Activated gamma-delta T cell treated with anti-CD3 and anti-CD28 coated beads, Interleukin-2, amount 50 U/mL, for 16 hours (primary cell): ENCODE measurements around the gene KANSL3.

Experiments
- DNase-seq: peaks from one replicate; pipeline ENCODE4 v3.0.0-alpha.2; 2020; ENCODE audit warnings: low read depth

Gene KANSL3

DNA sequence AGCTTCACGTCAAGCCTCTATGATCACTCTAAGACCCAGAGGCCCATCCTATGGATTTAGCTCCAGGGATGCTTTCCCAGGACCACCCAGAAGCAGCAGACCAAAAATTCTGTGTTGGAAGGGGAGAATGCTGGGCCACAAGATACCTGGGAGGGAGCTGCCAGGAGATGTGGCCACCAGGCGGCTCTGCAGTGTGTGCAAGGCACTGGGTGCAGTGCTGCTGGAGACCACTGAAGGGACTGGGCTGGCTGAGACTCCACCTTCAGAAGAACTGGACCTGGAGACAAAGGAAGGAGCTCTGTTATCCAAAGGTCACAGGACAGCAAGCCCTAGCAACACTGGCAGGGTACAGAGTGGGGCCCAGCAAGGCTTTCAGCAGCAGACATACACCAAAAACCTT is 34.0 kb downstream of the KANSL3 start:
- no peak for DNase-seq

DNA sequence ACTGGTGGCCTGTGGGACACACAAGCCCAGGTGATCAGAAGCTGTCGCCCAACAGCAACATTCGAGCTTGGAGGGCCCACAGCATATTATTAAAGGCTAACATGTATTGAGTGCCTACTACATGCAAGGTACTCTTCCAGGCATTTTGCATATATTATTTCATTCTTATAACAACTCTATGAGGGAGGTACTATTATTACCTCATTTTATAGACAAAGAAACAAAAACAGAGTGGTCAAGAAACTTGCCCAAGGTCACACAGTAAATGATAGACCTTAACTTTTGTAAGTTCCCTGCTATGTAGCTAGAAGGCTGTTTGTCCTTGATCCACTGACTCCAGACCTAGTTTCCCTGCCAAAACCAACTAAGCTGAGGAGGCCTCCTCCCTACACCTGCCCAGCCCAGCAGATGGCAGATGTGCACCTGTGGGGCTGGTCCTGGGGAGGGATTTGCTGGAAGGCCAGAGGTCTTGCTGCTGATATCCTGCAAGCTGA is 35.7 kb downstream of the KANSL3 start:
- DNase-seq = no peak

DNA sequence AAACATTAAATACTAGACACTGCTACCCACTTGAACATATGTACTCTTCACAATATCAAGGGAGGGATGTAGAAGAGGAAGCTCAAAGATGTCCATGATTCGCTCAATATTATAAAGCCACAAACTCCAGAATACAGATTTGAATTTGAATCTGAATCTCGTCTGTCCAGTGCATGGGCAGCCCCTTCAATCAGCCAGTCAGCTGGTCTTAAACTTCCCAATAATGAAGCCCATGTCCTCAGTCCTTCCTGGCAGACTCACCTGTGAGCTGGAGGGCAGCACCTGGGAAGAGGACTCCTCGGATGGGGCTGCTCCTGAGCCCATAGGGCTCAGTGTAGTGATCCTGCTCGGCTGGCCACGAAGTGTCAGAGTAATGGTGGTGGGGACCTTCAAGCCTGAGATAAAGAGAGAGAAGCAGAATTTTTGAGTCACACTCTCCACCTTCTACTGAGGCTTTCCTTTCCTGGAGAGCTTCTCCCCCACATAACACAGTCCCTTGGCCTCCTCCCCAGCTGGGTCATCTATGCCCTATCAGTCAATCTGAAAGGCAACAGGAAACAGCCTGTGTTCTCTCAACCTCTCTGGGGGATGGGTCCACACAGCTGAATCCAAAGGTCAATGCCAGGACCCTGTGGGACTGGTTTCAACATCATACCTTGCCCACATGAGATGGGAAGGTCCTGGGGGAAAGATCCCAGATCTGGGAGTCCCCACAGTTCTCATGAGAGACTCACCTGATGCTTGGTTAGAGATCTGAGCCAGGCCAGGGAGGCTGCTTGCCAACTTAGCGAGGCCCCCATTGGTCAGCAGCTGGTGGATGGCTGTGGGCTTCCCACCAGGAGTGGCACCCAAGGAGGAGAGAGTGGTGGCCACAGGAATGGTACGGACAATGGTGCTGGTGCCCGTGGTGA is 36.5 kb downstream of the KANSL3 start:
- no peak for DNase-seq

DNA sequence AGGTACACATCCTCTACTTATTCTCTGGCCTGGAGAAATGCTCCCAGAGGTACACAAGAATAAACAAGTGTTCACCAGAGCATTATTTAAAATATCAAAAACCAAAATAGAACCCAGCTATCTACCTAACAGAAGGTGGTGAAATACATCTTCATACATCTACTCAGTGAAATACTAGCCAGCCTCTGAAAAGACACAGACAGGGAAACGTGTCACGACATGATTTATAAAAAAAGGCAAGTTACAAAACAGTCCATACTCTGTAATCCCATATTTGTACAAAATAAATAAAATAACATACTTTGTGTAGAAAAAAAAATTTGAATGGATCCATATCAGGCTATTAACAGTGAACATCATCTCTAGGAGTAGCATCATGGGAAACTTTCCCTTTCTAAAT is 38.2 kb downstream of the KANSL3 start:
- no peak for DNase-seq

DNA sequence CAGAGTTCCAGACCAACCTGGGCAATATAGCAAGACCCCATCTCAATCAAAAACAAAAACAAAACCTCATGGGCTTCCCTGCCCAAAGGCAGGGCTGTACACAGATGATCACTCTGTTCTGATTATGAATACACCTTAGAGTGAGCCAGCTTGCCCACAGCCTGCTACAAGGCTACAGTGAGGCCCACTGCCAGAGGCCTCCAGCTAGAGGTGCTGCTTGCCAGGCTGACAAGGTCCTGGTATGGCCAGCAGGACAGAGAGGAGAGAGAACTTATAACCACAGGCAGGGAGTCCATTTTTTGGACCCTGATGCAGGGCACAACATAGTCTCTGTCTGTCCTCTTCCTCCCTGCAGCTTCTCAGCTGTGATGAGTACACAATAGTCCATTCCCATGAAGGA is 41.5 kb downstream of the KANSL3 start:
- DNase-seq = no peak

DNA sequence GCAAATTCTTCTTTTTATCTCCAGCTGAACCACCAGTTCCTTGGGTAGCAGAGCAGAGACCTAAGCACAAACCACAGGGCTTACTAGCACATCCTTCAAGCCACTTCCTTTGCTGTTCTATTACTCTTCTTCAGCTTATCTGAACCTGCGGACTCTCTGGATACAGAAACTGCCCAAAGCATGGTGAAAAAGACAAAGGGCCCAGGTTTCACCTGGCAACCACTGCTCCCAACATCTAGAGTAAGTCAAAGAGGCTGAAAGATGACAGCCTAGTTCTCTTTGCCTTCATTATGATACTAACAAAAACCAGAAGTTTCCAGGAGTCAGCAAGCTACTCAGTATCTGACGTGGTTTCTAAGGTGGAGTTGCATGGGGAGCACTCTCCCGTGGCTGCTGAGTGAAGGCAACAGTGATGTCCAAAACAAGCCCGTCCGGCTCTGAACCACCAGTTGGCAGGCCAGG is 43.4 kb downstream of the KANSL3 start:
- DNase-seq = no peak

DNA sequence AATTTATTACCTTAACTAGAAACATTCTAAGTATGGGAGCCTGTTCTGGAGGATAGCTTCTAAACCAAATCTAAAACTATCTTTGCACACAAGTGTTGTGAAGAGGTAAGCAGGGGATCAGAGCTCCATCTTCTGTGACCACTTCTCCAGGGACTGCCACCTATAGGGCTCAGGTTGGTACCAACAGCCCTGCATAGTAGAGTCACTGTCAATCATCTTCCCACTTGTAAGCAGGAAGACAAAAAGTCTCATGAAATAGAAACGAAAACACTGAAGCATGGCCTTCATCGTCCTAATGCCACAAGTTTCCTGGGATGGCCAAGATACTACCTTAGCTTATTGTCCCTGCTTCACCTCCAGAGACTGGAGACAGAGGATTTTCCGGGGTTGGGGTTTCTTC is 43.8 kb downstream of the KANSL3 start:
- DNase-seq = no peak

DNA sequence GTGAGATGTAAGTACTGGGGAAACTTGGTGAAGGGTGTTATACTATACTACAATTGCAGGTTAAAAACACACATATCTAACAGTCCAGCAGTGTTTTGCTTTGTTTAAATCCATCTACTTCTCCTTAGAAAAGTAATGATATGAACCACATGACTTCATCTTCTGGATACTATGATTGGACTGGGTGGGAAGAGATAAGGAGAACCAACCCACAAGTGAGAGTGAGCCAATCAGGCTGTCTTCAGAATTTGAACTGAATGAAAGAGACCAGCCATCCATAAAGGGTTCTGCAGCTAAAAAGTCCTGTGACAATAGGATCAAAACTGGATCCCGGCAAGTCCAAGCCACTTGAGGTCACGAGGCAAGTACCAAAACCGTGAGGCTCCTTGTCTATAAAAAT is 46.6 kb downstream of the KANSL3 start:
- no peak for DNase-seq

DNA sequence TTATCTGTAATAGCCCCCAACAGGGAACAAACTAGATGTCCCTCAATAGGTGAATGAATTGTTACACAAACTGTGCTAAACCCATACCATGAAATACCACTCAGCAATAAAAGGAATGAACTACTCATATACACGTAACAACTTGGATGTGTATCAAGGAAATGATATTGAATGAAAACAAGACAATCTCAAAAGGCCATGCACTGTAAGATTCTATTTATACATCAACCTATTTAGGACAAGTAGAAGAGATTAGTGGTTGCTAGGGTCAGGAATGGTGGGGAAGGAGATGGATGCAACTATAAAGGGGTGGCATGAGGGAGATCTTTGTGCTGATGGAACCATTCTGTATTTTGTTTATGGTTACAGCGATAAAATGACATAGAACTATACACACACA is 47.1 kb downstream of the KANSL3 start:
- DNase-seq = no peak

DNA sequence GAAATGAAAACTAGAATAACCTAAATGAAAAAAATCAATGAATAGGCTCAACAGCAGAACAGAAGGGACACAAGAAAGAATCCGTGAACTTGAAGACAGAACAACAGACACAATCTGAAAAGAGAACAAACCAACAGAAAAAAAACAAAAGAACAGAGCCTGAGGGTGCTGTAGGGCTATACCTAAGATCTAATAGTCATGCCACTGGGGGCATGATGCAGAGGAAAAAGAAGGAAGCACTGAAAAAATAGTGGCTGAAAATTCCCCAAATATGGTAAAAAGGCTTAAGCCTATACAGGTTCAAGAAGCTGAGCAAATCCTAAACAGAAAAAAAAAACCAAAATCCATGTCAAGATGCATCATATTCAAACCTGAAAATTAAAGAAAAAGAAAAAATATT is 50.3 kb downstream of the KANSL3 start:
- no peak for DNase-seq

DNA sequence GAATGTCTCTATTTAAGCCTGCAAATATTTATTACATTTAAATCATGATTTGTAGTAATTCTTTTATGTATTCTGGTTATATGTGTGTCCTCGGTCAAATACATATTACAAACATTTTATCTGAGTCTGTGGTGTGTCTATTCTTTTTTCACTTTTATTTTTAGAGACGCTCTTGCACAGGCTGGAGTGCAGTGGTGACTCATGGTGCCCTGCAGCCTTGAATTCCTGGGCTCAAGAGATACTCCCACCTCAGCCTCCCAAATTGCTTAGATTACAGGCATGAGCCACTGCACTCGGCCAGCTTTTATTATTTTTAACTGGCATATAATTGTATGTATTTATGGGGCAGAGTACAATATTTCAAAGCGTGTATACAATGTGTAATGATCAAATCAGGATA is 54.1 kb downstream of the KANSL3 start:
- DNase-seq = no peak

DNA sequence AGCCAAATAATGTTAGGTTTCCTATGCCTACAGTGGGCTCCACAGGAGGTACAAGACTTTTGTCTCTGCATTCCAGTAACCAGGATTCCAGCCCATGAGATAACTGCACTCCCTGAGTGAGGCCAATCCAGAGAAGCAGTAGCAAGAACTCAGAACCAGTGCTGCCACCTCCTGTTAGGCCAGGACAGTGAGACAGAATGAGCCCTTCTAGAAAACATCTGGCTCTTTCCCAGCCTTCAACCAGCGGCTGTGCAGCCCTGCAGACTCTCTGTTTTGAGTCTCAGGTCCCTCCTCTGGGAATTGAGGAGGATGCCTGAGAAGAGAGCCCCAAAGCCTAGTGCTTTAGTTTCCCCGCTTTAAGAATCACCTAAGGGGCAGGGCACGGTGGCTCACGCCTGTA is 57.3 kb downstream of the KANSL3 start:
- DNase-seq = no peak

DNA sequence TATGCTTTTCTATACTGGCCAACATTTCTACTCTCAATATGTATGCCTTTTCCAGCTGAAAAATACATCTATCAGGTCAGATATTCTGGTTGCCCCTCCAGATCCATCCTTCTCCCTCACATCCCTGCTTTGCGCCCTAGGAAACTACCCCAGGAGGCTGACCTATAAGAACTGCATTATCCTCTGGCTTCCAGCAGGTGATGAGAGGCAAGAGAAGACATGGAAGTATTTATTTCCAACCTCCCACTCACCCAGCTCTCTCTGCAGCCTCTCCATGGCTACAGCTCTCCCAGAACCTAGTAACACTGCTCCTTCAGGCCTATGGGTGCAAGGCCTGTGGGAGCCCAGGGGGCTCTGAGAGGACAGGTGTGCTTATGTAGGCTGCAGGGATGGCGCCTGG is 58.7 kb downstream of the KANSL3 start:
- DNase-seq = no peak

DNA sequence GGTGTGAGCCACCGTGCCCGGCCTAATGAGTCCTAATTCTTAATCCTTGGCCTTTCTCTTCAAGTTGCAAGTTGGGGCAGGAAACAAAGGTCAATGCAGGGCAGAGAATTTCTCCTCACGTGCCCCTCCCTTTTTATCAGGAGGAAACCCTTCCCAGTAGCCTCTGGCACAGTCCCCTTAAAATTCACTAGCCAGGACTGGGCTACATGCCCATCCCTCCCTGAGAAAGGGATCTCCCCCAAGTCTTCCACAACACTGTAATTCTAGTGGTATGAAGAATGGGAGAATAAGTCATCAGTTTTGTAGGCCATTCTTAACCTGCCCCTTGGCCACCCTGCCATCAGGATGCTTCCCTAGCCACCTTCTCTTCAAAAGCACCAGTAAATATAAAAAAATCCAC is 59.4 kb downstream of the KANSL3 start:
- no peak for DNase-seq

DNA sequence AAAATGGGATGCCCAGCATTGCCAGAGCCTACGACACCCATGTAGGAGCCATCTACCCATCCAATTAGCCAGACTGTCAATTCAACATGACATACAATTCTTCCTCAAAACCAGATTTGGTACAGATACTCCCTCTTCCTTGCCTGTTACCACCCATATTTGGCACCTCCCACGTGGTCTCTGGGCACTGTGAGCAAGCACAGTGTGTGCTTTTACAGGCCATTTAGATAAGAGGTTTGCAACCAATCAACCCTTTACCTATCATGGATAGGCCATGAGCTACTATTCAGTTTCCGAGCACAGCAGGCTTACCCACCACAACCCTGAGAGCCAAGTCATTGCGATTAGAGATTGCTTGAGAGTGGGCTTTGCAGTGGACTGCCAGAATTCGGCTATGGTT is 60.6 kb downstream of the KANSL3 start:
- no peak for DNase-seq

DNA sequence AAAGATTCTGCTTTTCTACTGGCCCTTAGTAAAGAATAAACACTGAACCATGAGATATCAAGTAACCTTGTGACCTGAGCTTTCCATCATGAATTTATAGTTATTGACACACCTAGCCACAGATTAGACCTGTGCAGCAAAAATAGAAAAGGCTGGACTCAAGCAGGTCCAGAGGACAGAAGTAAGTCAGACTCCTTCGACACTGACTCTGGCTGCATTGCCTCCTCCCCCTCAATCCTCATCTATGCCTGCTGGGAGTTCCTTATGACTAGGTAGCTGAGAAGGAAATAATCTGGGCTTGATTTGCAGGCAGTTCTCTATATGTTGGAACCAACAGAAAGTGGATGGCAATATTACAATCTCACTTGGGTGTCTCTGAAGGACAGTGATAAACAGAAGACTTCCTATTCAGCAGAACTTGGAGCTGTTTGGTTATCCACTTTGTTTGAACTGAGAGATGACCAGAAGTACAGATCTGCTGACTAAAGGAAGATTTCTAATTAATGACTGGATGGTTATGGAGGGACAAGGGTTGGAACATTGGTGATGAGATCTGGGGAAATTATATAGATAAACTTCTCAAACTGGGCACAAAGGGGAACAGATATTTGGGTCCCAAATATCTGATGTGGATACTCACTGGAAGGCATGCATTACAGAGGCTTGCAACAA is 62.2 kb downstream of the KANSL3 start:
- DNase-seq = no peak

DNA sequence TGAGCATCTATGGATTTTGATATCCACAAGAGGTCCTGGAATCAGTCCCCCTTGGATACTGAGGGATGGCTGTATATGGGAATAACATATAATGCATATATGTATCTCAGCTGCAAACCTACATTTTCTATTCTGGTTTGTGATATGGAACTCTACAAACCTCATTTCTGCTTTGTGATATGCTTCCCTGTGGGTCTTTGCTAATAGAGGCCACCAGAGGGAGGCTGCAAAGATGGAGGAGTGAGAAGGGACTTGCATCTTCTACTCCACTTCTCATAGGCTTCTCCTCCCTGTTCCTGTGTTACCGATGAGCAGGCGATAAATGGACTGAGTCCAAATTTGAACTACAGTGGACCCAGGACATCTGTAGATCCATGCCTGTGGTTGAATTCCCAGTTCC is 63.7 kb downstream of the KANSL3 start:
- DNase-seq = no peak

DNA sequence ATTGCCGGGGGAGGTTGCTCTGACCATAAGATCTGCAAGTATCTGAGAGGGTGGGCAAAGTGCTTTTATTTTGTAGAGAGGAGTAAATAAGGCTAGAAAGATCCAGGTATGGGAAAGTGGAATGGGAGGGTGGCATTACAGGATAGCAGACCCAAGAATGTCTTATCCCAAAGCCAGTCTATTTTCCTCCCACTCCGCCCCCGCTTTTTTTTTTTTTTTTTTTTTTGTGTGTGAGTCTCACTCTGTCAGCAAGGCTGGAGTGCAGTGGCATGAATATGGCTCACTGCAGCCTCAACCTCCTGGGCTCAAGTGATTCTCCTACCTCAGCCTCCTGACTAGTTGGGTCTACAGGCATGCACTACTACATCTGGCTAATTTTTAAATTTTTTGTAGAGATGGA is 70.0 kb downstream of the KANSL3 start:
- no peak for DNase-seq

DNA sequence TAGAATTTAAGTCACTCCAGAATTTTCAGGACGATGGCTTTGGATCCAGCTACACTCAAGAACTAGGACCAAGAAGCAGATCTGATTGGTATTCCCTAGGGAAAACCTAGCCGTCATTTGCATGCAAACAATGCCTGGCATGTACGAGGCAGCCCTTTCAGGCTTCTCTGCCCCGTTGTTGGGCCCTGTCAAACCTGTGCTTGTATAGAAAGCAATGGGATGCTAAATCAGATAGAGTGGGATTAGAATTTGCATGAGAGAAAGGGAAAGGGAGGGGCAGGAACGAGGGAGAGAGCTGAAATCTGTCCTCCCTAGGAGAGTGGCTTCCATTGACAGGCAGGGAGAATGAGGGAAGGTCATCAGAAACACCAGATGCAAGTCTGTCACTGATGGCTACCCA is 73.0 kb downstream of the KANSL3 start:
- no peak for DNase-seq

DNA sequence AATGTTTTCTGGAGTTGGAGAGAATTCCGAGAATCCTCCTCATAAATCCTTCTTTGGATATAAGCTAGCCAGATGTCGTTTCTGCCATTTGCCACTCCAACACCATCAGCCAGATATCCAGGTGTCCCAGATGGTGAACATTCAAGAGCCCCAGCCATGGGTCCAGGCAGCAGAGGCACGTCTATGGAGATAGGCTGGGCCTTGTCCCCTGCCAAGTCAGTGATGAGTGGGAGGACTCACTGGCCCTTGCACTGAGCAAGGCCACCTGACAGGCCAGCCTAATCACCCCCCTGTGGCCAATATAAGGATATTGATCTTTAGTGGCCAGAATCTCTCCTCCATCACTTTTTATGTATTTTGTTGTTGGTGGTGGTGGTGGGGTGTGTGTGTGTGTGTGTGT is 73.5 kb downstream of the KANSL3 start:
- no peak for DNase-seq

DNA sequence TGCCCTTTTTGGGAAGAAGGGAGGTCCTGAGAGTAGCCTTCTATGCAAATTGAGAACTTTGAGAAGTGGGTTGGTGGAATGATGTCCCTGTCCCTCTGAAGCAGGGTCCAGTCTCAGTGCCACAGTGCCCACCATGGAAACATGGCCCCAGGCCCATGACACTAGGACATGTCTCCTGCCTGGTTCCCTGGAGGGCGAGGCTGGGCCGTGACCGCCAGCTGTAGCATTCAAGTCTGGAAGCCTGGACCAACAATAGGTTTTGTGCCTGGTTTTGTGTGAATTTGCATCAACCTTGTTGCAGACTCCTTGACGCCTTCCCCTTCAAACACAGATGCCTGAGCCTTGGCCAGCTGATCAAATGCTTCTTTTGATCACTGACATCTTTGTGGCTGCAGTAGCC is 74.1 kb downstream of the KANSL3 start:
- no peak for DNase-seq

DNA sequence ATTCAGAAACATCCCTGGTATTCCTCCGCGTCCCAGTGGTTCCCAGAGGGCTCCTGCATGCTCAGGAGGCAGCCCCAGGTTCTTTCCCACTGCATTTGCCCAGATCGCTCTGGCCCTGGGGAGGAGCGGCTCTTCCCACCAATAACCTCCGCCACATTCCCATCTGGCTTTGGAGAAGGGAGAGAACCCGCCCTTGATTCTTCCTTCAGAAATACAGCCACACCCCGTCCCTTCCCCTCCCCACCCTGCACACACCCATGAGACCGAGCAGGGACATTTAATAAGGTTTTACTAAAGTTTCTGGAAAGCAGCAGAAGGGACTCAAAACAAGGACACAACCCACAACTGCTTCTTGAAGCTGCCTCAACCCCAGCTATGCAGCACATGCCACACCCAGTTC is 79.6 kb downstream of the KANSL3 start:
- no peak for DNase-seq

DNA sequence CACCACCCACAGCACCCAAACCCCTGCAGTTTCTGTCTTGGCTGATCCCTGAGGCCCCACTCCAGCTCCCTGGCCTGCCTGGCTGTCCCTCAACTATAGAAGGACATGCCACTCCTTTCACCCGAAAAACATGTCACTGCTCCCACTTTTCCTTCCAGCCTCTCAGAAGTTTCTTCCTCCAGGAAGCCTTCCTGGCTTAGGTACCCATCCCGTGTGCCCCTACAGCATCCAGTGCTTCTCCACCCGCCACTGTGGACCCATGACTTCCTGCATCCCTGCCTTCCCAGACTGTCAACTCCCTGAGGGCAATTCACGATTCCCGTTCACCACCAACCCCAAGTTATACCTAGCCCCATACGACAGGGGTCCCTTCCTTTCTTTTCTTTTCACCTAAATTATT is 80.1 kb downstream of the KANSL3 start:
- no peak for DNase-seq
